IPS-18c (cell line): ENCODE measurements around the gene ZBTB25.
A peak's percentile ranks its signal among the peaks of the same experiment; 100 is the strongest.

ENCODE experiments used
- H3K4me3 ChIP-seq: 2 replicates; pipeline ENCODE4 v1.7.0; 2013; ENCODE audit warnings: low read depth, mild to moderate bottlenecking, low read length, moderate library complexity; ENCODE audit not compliant: insufficient read depth
- H3K9me3 ChIP-seq: one replicate; pipeline ENCODE4 v1.6.1; 2013; ENCODE audit warnings: mild to moderate bottlenecking, low read length, moderate library complexity; ENCODE audit not compliant: control insufficient read depth, insufficient read depth

Gene ZBTB25

GRCh38 chr14:64503434-64504309 lies at the start of gene ZBTB25:
Gene ZBTB25, minus strand, starts transcription at chr14:64503838. Its CDS starts 13,305 bp downstream, at chr14:64490533.
- Histone ChIP-seq H3K9me3 (no peaks in the 10 kb centered on the region), H3K4me3 (peak within 1 kb of the TSS; percentile 86)

GRCh38 chr14:64550621-64551333 lies 47.1 kb upstream of the ZBTB25 start:
- no peaks in the 10 kb centered on the region for H3K9me3 ChIP-seq
- H3K4me3 ChIP-seq = peak overlapping the region; percentile 65

GRCh38 chr14:64549791-64550620 lies 46.4 kb upstream of the ZBTB25 start, which contains the start of gene PPP1R36:
Gene PPP1R36, plus strand, starts transcription at chr14:64549961. Its CDS starts 37 bp downstream, at chr14:64549998.
- Histone ChIP-seq H3K4me3 (peak within 1 kb of the TSS; percentile 65), H3K9me3 (no peaks in the 10 kb centered on the region)

GRCh38 chr14:64549016-64549415 lies 45.4 kb upstream of the ZBTB25 start:
- H3K4me3 ChIP-seq = no peak overlapping the region
- H3K9me3 ChIP-seq = no peaks in the 10 kb centered on the region

GRCh38 chr14:64544607-64545312 lies 41.1 kb upstream of the ZBTB25 start:
- H3K4me3 ChIP-seq = no peak overlapping the region
- peaks cover 11% of the 10 kb centered on the region for H3K9me3 ChIP-seq

GRCh38 chr14:64542836-64543201 lies 39.2 kb upstream of the ZBTB25 start:
- Histone ChIP-seq H3K4me3 (peak overlapping the region; percentile 36; the same call in 1 of the 2 replicates), H3K9me3 (peaks cover 11% of the 10 kb centered on the region)

- Histone ChIP-seq H3K9me3 (peaks cover 11% of the 10 kb centered on the region), H3K4me3 (peak overlapping the region; percentile 36; the same call in 1 of the 2 replicates)
Measured at GRCh38 chr14:64541972-64542835, 38.6 kb upstream of the ZBTB25 start.

GRCh38 chr14:64541261-64541971 lies 37.8 kb upstream of the ZBTB25 start:
- Histone ChIP-seq H3K9me3 (peaks cover 11% of the 10 kb centered on the region), H3K4me3 (peak overlapping the region; percentile 21)

GRCh38 chr14:64540208-64541202 lies 36.9 kb upstream of the ZBTB25 start, which contains the start of gene HSPA2:
Gene HSPA2, plus strand, starts transcription at chr14:64540741. Its CDS starts 109 bp downstream, at chr14:64540850.
- H3K9me3 ChIP-seq = peaks cover 11% of the 10 kb centered on the region
- peak within 1 kb of the TSS; percentile 52 for H3K4me3 ChIP-seq

GRCh38 chr14:64536488-64537245 lies 33.0 kb upstream of the ZBTB25 start:
- Histone ChIP-seq H3K4me3 (no peak overlapping the region), H3K9me3 (peaks cover 4% of the 10 kb centered on the region)

- Histone ChIP-seq H3K9me3 (no peaks in the 10 kb centered on the region), H3K4me3 (no peak overlapping the region)
Measured at GRCh38 chr14:64531567-64531966, 27.9 kb upstream of the ZBTB25 start.

- Histone ChIP-seq H3K9me3 (no peaks in the 10 kb centered on the region), H3K4me3 (no peak overlapping the region)
Measured at GRCh38 chr14:64525354-64525753, 21.7 kb upstream of the ZBTB25 start.

- Histone ChIP-seq H3K9me3 (no peaks in the 10 kb centered on the region), H3K4me3 (no peak overlapping the region)
Measured at GRCh38 chr14:64522591-64523355, 19.1 kb upstream of the ZBTB25 start.
